Esophagus squamous epithelium (tissue), 5 donors: ENCODE measurements around the gene WBP2NL. TPM values are rescaled to one million over a fixed set of nuclear protein-coding genes. Genes with fewer than 3 reads are reported as not detected.

ENCODE experiments used
- DNase-seq: peaks from one replicate; lab custom pipeline; 2025; lab: John Stamatoyannopoulos, UW
- H3K27ac ChIP-seq, 4 donors: fragments of 200-600 bp; sonication (generic); one replicate each; pipeline ENCODE4 v1.5.1; 2016 to 2019; ENCODE audit warnings: mild to moderate bottlenecking in 1 of 4
- H3K27me3 ChIP-seq, 4 donors: fragments of 200-600 bp; sonication (generic); 1 replicate in 3 of 4; 2 replicates in 1 of 4; pipeline versions ENCODE4 v1.5.1 to v1.6.0; 2017 to 2021; ENCODE audit warnings: antibody characterized with exemption in 1 of 4
- H3K36me3 ChIP-seq, 3 donors: fragments of 200-600 bp; sonication (generic); one replicate each; pipeline ENCODE4 v1.5.1; 2016 to 2019
- H3K4me1 ChIP-seq, 3 donors: fragments of 200-600 bp; sonication (generic); one replicate each; pipeline ENCODE4 v1.5.1; 2017 to 2019
- H3K4me3 ChIP-seq, 4 donors: fragments of 200-600 bp; sonication (generic); 1 replicate in 3 of 4; 2 replicates in 1 of 4; pipeline ENCODE4 v1.5.1; 2016 to 2019; ENCODE audit warnings: mild to moderate bottlenecking in 2 of 4, moderate library complexity in 1 of 4
- H3K9me3 ChIP-seq, 3 donors: fragments of 200-600 bp; sonication (generic); one replicate each; pipeline ENCODE4 v1.5.1; 2016 to 2019
- CTCF ChIP-seq, 6 experiments: fragments of 450-650 bp in 4 of 6; fragments of 200-600 bp in 2 of 6; sonication (generic) in 2 of 6; IDR thresholded peaks; one replicate each; pipeline ENCODE4 v1.5.1; 2016 to 2019; ENCODE audit warnings: antibody characterized with exemption in 6 of 6, mild to moderate bottlenecking in 4 of 6, moderate library complexity in 4 of 6
- POLR2A ChIP-seq, 4 donors: fragments of 450-650 bp; IDR thresholded peaks; one replicate each; pipeline ENCODE4 v1.6.1; 2017; ENCODE audit warnings: antibody characterized with exemption in 4 of 4, mild to moderate bottlenecking in 4 of 4, moderate library complexity in 3 of 4
- WGBS, 2 donors: methylation state at CpG; one replicate each; pipeline ENCODE4 v1.1.5; 2018; 5-methylcytosine and 5-hydroxymethylcytosine counted together
- intact Hi-C: fragments of 100-400 bp; cut with DNase I; formaldehyde crosslinking; loops from one replicate; pipeline ENCODE4 v1.15.0; 2022
- total RNA-seq, 4 donors: library from RNA; depleted of rRNA; stranded (reverse); fragments of >200 nt; gene quantifications; one replicate each; pipeline ENCODE4 v1.1.0, GENCODE V29; 2016
- donor health status: DM: yes; HTN: yes; CAD: no.

WBP2NL gene
- total RNA-seq, 4 donors from 2014 or later, result 0.08 to 0.95 TPM; not detected in 2

GRCh38 chr22:41968601-41969000 is 30.0 kb upstream of the WBP2NL start:
- Histone ChIP-seq H3K36me3 (no peaks in the 10 kb centered on the region), H3K27ac (no peak overlapping the region), H3K4me3 (no peak overlapping the region), H3K4me1 (peaks cover 0 to 4% (median 0%) of the 10 kb centered on the region in 3 donors), H3K9me3 (no peaks in the 10 kb centered on the region), H3K27me3 (peaks cover 0 to 41% (median 0%) of the 10 kb centered on the region in 4 donors)
- intact Hi-C loops, result no loop called here
- 43 to 54% methylated on average over 7 of the region's 9 CpGs for WGBS, 2 donors
- TF ChIP-seq CTCF (IDR thresholded peaks at IDR 0.05), result no peak
- no peak for TF ChIP-seq POLR2A (IDR thresholded peaks at IDR 0.05)
- no peak for DNase-seq

DNA sequence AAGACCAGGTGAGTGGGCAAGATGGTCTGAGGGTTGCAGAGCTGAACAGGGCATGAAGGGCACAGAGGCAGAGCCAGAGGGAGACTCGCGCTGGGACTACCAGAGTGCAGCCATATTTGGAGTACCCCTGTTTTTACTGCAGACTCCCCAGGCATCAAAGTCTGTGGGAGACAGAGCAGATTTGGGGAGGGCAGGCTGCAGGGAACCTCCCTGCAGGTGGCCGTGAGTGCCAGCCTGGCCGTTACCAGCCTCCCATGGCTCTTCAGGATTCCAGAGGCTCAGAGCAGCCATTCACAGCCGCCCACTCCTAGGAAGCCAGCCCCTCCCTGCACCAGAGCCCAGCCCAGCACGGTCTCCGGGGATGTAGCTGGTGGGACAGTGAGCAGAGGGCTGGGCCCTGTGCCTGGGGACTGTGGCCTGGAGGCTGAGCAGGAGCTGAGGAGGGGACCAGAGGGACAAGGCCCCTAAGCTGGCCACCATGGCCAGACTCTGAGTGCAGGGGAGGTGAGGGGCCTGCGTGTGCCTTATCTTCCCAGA is 29.4 kb upstream of the WBP2NL start, which contains the start of gene SEPTIN3:
SEPTIN3 (plus strand) TSS at position 334 of the 537 bp plus-strand sequence. CDS start 2,050 bp downstream, outside the sequence.
- Histone ChIP-seq H3K27ac (no peak within 1 kb of the TSS), H3K27me3 (peaks cover 0 to 47% (median 0%) of the 10 kb centered on the region in 4 donors), H3K4me3 (no peak within 1 kb of the TSS), H3K36me3 (no peaks in the 10 kb centered on the region), H3K4me1 (peaks cover 0 to 4% (median 0%) of the 10 kb centered on the region in 3 donors), H3K9me3 (no peaks in the 10 kb centered on the region)
- no peak for DNase-seq
- no peak for TF ChIP-seq POLR2A (IDR thresholded peaks at IDR 0.05)
- no peak for TF ChIP-seq CTCF (IDR thresholded peaks at IDR 0.05)
- intact Hi-C loops, result no loop called here
- WGBS, 2 donors, result 63 to 90% methylated on average over 2 to 5 of the region's 8 CpGs

DNA sequence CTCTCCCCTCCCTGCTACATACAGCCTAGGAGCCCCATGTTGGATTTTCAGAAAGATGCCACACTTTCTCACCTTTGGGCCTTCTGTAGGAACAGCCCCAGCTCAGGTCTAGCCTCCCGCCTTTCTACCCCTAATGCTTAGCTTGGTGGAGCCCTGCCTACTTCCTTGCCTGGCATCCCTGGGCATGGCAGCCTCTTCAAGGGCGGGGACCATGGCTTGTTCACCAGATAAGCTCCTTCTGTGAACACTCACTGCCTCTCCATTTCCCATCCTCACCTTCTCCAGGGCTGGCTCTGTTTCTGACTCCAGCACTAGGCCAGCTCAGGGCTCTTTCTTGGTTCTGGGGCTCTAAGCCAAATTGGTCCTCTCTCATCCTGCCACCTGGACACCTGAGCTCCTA is 28.0 kb upstream of the WBP2NL start:
- DNase-seq, result no peak
- H3K27ac ChIP-seq, result no peak overlapping the region
- intact Hi-C loops, result no loop called here
- H3K27me3 ChIP-seq, result peaks cover 0 to 61% (median 0%) of the 10 kb centered on the region in 4 donors
- H3K4me3 ChIP-seq, result no peak overlapping the region
- peaks cover 0 to 4% (median 0%) of the 10 kb centered on the region in 3 donors for H3K4me1 ChIP-seq
- no peak for TF ChIP-seq CTCF (IDR thresholded peaks at IDR 0.05)
- TF ChIP-seq POLR2A (IDR thresholded peaks at IDR 0.05), result no peak
- 82 to 91% methylated on average over 2 of the region's 2 CpGs for WGBS, 2 donors
- no peaks in the 10 kb centered on the region for H3K9me3 ChIP-seq
- H3K36me3 ChIP-seq, result no peaks in the 10 kb centered on the region

DNA sequence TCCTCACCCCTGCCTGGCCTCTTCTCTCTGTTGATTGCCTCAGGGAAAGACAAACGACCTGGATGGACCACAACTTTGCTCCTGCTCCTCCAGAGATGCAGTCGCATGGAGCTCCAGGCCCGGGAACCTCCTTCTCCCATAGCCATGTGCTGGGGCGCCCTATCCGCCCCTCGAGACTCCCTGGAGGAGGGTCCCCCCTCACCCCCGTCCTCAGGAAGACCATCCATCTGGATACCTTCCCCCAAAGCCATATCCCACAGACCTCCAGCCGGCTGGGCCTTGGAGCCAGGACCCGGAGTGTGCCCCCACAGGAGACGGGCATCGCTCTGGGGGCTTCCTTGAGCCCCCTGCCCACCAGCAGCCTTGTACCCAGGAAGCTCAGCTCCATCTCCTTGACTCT is 27.2 kb upstream of the WBP2NL start:
- DNase-seq, result no peak
- no CpG with 5 or more reads among the region's 11 CpGs for WGBS, 2 donors
- H3K27me3 ChIP-seq, result peaks cover 0 to 69% (median 2%) of the 10 kb centered on the region in 4 donors
- no peak overlapping the region for H3K4me3 ChIP-seq
- no peaks in the 10 kb centered on the region for H3K36me3 ChIP-seq
- H3K9me3 ChIP-seq, result no peaks in the 10 kb centered on the region
- TF ChIP-seq POLR2A (IDR thresholded peaks at IDR 0.05), result no peak
- TF ChIP-seq CTCF (IDR thresholded peaks at IDR 0.05), result no peak
- intact Hi-C loops, result no loop called here
- peaks cover 2 to 9% (median 3%) of the 10 kb centered on the region in 3 donors for H3K4me1 ChIP-seq
- no peak overlapping the region for H3K27ac ChIP-seq

- Histone ChIP-seq H3K27me3 (peaks cover 4 to 93% (median 9%) of the 10 kb centered on the region in 4 donors), H3K36me3 (no peaks in the 10 kb centered on the region), H3K4me3 (no peak overlapping the region), H3K9me3 (no peaks in the 10 kb centered on the region), H3K27ac (no peak overlapping the region), H3K4me1 (peaks cover 7 to 21% (median 8%) of the 10 kb centered on the region in 3 donors)
- TF ChIP-seq POLR2A (IDR thresholded peaks at IDR 0.05) (no peak), CTCF (IDR thresholded peaks at IDR 0.05) (no peak)
- no peak for DNase-seq
- intact Hi-C loops, result no loop called here
- WGBS, 2 donors, result 55% methylated on average over 10 of the region's 10 CpGs
Measured at GRCh38 chr22:41974691-41975290, 23.8 kb upstream of the WBP2NL start.
